Myocyte (in vitro differentiated cells): ENCODE measurements around the gene CDKL4. TPM values are rescaled to one million over a fixed set of nuclear protein-coding genes. Genes with fewer than 3 reads are reported as not detected.
"Not testable (repeated sequence)": the region's sequence is repeated elsewhere in the genome, so short reads cannot be mapped to it uniquely, and the experiment has no call there.

Source experiments
- DNase-seq: peaks from one replicate; pipeline ENCODE4 v3.0.0-alpha.2; 2012; ENCODE audit warnings: low read depth
- total RNA-seq: library from RNA; depleted of rRNA; stranded (reverse); fragments of >200 nt; gene quantifications from 2 replicates; pipeline ENCODE4 v1.2.3, GENCODE V29; 2014

CDKL4 gene
- total RNA-seq, 1 donor from 2014 or later: 1.6 TPM

DNA sequence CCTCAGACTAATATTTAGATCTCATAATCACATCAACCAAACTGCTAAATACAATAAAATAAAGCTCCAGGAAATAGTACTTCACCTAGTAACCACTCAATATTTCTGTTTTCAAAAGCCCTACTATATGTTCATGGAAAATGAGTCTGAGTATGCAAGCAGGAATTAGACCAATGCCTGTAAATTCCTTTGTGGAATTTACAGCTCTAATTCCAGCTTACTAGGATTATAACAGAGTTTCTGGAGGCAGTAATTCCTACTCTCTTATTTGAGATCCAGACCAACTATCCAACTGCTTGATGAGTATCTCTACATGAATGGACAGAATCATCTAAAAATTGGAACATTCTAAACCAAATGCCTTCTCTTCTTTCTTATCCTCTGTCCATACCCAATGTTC is 11.6 kb downstream of the CDKL4 start:
- DNase-seq: no peak

- DNase-seq: no peak
These were observed 15.2 kb downstream of the CDKL4 start for GRCh38 chr2:39228413-39229209.

DNA sequence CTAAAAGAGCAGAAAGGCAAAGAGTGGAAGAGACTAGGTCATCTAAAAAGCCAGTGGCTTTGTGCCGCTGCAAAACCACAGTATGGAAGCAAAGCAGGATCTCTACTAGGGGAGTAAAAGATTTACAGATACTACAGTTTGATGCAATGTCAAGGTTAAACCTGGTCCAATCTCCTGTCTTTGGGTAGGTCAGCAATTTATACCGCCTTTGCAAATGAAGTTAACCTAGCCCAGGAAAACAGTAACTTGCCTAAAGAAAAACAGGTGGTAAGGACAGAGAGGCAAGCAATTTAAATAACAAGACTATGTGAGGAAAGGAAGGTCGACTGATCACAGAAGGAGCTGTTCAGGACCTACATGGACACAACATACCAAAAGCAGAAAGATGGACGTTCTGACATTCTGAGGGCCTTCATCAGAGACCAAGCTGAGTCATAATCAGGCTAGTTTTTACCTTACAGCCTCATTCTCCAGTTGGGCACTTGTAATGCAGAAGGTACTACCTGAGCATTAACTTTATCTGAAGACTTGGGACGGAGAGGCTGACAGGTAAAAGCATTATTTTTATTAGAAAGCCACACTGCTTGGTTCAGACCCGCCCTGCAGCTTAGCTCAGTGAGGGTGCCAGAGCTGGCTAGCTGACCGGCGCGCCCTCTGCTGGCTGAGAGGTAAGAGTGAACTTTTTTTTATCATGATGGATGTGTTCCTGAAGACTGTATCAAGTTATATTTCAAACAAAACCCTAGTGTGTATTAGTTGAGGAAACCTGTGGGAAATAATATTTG is 15.9 kb downstream of the CDKL4 start:
- peak; percentile 70 for DNase-seq

GRCh38 chr2:39225567-39225966 is 18.2 kb downstream of the CDKL4 start:
- DNase-seq: no peak

DNA sequence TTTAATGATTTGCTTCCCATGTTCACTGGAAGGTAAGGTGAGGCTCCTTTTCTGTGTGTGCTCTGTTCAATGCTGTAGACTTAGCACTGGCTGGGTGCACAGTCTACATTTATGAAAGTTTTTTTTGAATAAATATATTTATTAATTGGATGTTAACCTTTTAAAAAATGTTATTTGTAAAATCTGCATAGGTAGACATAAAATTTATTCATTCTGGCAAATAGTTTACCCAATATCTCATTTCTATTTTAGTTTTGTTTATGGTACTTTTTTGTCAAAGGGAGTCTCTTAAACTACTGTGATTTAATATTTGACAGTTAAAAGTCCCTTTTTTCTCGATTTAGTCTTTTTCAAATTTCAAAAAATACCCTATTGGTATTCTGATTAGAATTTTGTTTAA is 19.9 kb downstream of the CDKL4 start:
- DNase-seq: no peak

- DNase-seq: no peak
These were observed 22.3 kb downstream of the CDKL4 start for GRCh38 chr2:39221459-39221858.

DNA sequence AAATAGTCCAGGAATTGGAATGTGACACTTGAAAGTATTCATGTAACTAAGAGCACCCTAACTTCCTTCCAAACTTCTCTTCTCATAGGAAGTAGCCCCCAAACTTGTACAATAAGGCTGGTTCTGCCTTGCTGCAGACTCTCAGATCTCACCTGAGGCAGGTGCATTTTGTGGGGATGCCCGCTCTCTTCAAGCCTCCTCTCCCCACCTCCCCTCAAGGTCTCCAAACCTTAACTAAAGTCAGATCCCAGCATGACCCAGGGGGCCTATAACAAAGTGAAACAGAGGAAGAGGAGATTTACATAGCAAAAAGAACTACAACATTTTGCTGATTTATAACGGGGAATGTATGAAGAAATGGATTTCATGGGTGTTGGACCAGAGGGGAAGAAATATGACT is 23.6 kb downstream of the CDKL4 start:
- no peak for DNase-seq

DNA sequence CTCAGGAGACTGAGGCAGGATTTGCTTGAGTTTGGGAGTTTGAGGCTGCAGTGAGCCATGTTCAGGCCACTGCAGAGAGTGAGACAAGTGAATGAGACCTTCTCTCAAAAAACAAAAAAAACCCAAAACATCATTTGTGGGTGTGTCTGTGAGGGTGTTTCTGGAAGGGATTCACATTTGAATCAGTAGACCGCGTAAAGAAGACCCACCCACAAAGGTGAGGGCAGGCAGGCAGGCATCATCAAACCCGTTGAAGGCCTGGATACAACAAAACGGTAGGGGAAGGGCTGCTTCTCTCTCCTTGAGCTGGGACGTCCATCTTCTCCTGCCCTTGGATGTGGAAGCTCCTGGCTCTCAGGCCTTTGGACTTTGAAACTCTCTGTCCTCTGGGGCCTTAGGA is 25.4 kb downstream of the CDKL4 start:
- DNase-seq: no peak

GRCh38 chr2:39217192-39217550 is 26.6 kb downstream of the CDKL4 start:
- DNase-seq: no peak

DNA sequence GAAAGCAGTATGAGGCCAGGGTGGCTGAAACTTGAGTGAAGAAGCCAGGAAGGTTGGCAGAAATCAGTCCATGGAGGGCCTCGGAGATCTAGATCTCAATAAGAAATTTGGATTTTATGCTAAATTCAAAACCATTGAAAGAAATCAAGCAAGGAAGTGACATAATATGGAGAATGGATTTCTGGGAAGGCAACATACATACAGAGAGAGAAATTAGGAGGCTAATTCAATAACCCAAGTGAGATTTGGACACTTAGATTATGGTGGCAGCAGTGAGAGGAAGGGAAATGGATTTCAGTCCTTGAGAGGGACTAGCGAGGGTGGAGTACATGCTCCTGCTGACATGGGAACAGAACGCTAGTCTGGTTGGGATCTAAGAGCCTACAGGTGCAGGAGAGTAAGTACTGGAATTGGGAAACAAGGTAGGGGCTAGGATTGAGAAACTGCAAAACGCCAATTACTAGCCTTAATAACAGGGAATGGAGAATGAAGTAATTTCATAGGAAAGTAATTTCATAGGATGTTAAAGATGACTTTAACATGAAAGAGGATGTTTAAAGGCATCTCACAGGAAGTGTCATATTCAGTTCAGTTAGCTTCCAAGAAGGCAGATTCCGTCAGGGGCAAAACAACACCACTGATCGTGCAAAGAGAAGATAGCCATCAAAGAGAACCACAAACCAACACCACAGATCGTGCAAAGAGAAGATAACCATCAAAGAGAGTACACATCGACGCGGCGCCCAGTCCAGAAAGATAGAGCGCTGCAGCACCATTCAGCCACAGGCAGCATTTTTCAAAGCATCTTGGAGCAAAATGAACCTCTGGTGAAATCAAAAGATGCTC is 27.2 kb downstream of the CDKL4 start:
- DNase-seq: no peak

GRCh38 chr2:39215545-39215944 is 28.2 kb downstream of the CDKL4 start:
- no peak for DNase-seq

DNA sequence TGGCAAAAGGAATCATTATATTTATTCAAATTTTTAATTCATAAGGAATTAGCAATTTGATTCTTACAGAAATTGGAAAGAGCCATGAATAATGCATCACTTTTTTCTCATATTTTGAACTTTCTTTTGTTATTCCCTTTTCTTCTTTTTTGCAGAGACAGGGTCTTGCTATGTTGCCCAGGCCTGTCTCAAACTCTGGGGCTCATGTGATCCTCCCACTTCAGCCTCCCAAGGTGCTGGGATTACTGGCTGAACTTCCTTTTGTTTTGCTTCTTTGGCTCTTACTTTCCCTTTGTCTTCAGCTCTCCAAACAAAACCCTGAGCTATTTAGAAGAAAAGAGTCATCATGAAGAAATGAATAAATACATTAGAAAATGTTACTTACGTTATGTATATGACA is 30.8 kb downstream of the CDKL4 start:
- DNase-seq: no peak

- no peak for DNase-seq
These were observed 32.9 kb downstream of the CDKL4 start for GRCh38 chr2:39210846-39211245.

GRCh38 chr2:39203382-39203781 is 40.4 kb downstream of the CDKL4 start:
- no peak for DNase-seq

DNA sequence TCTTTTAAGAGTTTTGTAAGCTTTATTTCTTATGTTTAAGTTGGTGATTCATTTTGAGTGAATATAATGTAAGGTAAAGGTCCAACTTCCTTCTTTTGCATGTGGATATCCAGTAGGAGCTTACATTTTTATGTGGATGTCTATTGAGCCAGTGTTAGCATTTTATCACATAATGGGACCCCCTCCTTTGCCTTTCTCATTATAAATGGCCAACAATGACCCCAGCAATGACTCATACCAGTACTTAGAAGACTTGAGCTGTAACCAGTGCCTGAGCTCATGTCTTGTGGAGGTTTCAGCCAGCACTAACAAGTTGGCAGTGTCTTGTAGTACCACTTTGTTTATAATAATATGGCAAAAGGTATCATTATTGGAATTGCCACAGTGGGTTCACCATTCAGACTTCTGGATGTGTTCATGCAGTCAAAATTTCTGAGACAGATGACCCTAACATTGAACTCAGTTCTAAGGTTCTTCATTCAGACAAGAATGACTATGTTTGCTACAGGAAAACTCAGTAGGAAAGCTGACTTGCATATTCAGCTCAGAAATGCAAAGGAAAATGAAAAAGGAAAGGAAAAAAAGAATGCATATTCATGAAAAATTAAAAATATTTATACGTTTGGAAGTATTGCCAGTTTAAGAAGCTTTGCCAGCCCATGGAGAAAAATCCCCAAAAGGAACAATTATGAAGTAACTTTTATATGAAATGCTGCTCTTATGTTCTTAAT is 41.0 kb downstream of the CDKL4 start:
- DNase-seq: peak; percentile 7

DNA sequence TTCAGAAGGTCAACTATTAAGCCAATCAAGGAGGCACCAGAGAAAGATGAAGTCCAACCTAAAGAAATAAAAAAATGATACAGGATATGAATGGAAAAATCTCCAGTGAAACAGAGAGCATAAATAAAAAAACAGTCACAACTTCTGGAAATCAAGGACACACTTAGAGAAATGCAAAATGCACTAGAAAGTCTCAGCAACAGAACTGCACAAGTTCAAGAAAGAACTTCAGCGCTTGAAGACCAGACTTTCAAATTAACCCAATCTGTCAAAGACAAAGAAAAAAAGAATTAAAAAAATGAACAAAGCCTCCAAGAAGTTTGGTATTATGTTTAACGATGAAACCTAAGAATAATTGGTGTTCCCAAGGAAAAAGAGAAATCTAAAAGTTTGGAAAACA is 46.8 kb downstream of the CDKL4 start:
- DNase-seq: not testable (repeated sequence)

DNA sequence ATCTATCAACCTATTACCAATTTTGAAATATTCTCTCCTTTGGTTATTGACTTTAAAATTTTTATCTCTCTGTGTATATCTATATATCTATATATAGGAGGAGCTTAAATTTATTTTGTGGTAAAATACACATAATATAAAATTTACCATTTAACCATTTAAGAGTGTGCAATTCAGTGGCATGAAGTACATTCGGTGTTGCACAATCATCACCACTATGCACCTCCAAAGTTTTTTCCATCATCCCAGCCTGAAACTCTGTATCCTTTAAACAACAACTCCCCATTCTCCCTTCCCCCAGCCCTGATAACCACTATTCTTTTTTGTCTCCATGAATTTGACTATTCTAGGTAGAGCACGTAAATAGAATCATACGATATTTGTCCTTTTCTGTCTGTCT is 49.1 kb downstream of the CDKL4 start:
- DNase-seq: no peak

DNA sequence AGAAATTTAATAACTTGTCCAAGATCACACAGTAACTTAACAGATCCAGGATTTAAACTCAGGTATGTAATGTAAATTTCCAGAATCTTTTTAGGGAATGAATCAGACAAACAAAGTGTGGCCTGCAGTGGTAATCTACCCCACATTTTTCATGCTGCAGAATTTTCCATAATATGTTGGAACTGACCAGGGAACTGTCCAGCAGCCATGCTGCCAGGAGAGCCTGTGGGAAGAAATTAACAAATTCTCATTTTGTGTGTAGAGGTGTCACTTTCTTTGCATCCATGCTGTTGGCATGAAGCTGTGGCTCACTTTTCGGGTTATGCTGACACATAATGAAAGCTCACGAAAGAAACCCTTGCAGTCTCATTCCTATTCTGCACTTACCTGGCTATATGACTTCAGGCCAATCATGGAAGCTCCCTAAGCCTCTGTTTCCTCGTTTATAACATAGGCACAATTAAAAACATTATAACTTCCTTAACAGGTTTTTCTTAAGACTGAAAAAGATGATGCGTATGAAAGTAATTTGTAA is 54.7 kb downstream of the CDKL4 start:
- no peak for DNase-seq

DNA sequence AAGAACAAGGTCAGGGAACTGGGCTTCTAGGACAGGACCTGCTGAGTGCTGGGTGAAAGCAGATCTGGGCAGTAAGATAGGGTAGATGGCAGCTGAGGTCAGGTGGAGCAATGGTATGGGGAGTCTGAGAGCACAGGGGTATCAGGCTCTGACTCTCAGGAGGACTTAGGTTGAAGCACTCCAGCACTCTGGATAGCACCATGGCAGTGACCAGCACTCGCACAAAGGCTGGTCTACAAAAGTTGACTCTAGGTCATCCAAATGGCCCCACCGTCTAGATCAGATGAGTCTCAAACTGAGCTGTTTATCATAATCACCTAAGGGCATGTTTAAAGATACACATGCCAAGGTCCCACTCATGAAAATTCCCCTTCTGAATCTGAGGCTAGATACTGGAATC is 60.1 kb downstream of the CDKL4 start:
- DNase-seq: no peak

DNA sequence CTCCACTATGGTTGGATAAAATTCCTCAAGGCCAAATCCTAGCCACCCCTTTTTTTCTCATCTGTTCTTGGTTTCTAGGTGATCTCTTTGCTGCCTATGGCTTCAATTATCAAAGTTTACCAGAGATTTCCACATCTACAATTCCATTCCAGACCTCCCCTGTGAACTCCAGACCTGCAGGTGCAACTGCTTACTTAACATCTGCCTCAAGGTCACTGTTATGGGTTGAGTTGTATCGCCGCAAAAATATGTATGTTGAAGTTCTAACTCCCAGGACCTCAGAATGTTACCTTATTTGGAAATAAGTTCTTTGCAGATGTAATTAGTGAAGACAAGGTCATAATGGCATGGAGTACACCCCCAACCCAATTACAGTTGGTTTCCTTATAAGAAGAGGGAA is 62.5 kb downstream of the CDKL4 start:
- no peak for DNase-seq
